ENCODE data around the gene CAMSAP2. TPM values are rescaled to one million over a fixed set of nuclear protein-coding genes. Genes with fewer than 3 reads are reported as not detected.

The CAMSAP2 gene
- total and polyA plus RNA-seq, 2 donors (not counting 3 experiments of a cell fraction or from before 2014, with no cell fraction given) = 6.7 to 45.5 TPM

DNA sequence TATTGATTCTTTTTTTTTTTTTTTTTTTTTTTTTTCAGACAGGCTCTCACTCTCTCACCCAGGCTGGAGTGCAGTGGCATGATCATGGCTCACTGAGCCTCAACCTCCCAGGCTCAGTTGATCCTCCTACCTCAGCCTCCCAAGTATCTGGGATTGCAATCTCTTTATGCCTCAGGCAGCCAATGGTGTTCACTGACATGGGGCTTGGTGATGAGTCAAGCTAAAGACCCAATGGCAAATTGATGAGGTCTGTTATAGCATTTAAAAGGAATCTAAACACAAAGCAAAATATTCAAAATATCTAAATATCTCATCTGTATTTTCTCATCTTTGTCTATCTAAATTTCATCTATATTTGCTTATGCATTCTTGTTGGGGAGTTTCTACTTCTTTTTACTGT, 30.5 kb upstream of the CAMSAP2 start:
- Histone ChIP-seq H4K20me1 (replicated peaks; ENCODE audit: control insufficient read depth, extremely low read depth, insufficient read depth, low read length) (no peaks in the 10 kb centered on the region), H3K9me1 (replicated peaks; ENCODE audit: control insufficient read depth, extremely low read depth, insufficient read depth, low read length) (no peaks in the 10 kb centered on the region), H3K27me3 (ENCODE audit: control insufficient read depth in 2 of 2, insufficient read depth in 2 of 2, low read length in 2 of 2) (peaks cover 0 to 1% of the 10 kb centered on the region in 2 experiments), H3K4me1 (ENCODE audit: control insufficient read depth, extremely low read depth, insufficient read depth, low read length) (no peaks in the 10 kb centered on the region), H3K4me2 (ENCODE audit: insufficient read depth, low read length) (no peak overlapping the region), H3K9me3 (replicated peaks; ENCODE audit: control insufficient read depth, insufficient read depth, low read length) (no peaks in the 10 kb centered on the region), H3K4me3 (replicated peaks in 1 of 3; ENCODE audit: insufficient read depth in 1 of 3, low read depth in 1 of 3, low read length in 3 of 3) (no peak overlapping the region), H3K27ac (ENCODE audit: insufficient read depth, low read depth, low read length) (no peak overlapping the region), H2AFZ (ENCODE audit: low read depth, low read length) (no peak overlapping the region), H3K79me2 (ENCODE audit: control insufficient read depth, insufficient read depth, low read length) (no peaks in the 10 kb centered on the region), H3K36me3 (ENCODE audit: control insufficient read depth in 2 of 2, extremely low read depth in 1 of 2, insufficient read depth in 2 of 2, low read length in 2 of 2) (no peaks in the 10 kb centered on the region), H3K9ac (replicated peaks; ENCODE audit: extremely low read depth, insufficient read depth, low read length) (no peak overlapping the region)
- intact Hi-C loops (cut with micrococcal nuclease) = no loop called here
- dilution Hi-C loops (cut with MboI; ENCODE audit: extremely low pct_ligation_motif_present, low sequenced_read_pairs) = no loop called here
- DNase-seq (ENCODE audit: low read depth, low spot score) = no peak
- POLR2A ChIA-PET = no interaction called here
- no peak for FAIRE-seq
- CTCF ChIA-PET = interaction anchor here (1.2 kb wide), 1 partner anchor 86 kb away, joined by 3 read pairs; no protein-coding TSS in a partner anchor
- no peak for TF ChIP-seq CTCF (IDR thresholded peaks at IDR 0.05; ENCODE audit: extremely low read depth in 1 of 2, insufficient read depth in 1 of 2, low read depth in 1 of 2, low read length in 2 of 2)
- TF ChIP-seq FOS (IDR thresholded peaks at IDR 0.05; ENCODE audit: borderline replicate concordance, insufficient read depth, low read length) = no peak
- no peak for TF ChIP-seq POLR2A (IDR thresholded peaks at IDR 0.05; ENCODE audit: low read depth, low read length)
- no peak for TF ChIP-seq EZH2 (IDR thresholded peaks at IDR 0.05; ENCODE audit: borderline replicate concordance, low read depth, low read length, severe bottlenecking)
- no peak for TF ChIP-seq GATA2 (IDR thresholded peaks at IDR 0.05; ENCODE audit: insufficient read depth, insufficient read length, low read depth, low read length)
- TF ChIP-seq POLR2AphosphoS5 (IDR thresholded peaks at IDR 0.05; ENCODE audit: insufficient read depth, low read depth, low read length) = no peak
- TF ChIP-seq, protein P1, sequence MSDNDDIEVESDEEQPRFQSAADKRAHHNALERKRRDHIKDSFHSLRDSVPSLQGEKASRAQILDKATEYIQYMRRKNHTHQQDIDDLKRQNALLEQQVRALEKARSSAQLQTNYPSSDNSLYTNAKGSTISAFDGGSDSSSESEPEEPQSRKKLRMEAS (IDR thresholded peaks at IDR 0.05; ENCODE audit: insufficient read depth, insufficient read length) = no peak
- TF ChIP-seq MYC (IDR thresholded peaks at IDR 0.05; ENCODE audit: low read depth, low read length) = no peak
- TF ChIP-seq JUN (IDR thresholded peaks at IDR 0.05; ENCODE audit: borderline replicate concordance, insufficient read depth, insufficient read length, low read depth) = no peak
- no TSS peak for BruUV-seq (replicated peaks)

Measured in endothelial cell of umbilical vein (primary cell).